ENCODE data around the gene C1orf216.

The C1orf216 gene, protein sequence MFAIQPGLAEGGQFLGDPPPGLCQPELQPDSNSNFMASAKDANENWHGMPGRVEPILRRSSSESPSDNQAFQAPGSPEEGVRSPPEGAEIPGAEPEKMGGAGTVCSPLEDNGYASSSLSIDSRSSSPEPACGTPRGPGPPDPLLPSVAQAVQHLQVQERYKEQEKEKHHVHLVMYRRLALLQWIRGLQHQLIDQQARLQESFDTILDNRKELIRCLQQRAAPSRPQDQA

GRCh38 chr1:35718492-35719336 is at the start of gene C1orf216:
Gene C1orf216, minus strand, starts transcription at chr1:35718884. Its CDS starts 2,563 bp downstream, at chr1:35716321.
- H3K27me3 ChIP-seq (ENCODE audit: control insufficient read depth, insufficient read depth, low read length): no peaks in the 10 kb centered on the region
- peak within 1 kb of the TSS; percentile 79 for H3K9ac ChIP-seq (ENCODE audit: low read length)
- no peaks in the 10 kb centered on the region for H3K9me3 ChIP-seq (ENCODE audit: control insufficient read depth, low read depth, low read length)
- peak within 1 kb of the TSS; percentile 83 for H3K4me3 ChIP-seq (ENCODE audit: low read length)
- peaks cover 4% of the 10 kb centered on the region for H3K4me1 ChIP-seq (ENCODE audit: control insufficient read depth, low read depth, low read length)
- no peak within 1 kb of the TSS for H3K27ac ChIP-seq (ENCODE audit: low read length)
- no peaks in the 10 kb centered on the region for H3K36me3 ChIP-seq (ENCODE audit: control insufficient read depth, low read depth, low read length)

DNA sequence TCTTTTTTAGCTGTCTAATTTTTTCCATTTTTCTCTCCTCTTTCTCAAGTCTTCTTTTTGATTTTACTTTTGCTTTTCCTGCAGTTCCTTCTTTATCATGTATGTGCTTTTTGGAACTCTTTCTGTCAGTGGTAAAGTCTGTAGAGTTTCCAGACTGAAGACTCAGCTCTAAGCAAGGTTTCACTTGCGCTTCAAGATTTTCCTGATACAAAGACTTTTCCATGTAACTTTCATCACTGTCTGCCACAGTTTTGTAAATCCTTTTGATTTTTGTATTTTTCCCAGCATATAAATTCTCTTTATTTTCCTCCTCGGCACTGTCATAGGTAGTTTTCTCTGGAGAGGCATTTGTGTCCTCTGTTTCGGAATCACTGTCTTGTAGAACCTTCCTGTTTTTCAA is 45.6 kb upstream of the C1orf216 start:
- Histone ChIP-seq H3K36me3 (ENCODE audit: control insufficient read depth, low read depth, low read length) (peaks cover 50% of the 10 kb centered on the region), H3K27ac (ENCODE audit: low read length) (no peak overlapping the region), H3K4me3 (ENCODE audit: low read length) (no peak overlapping the region), H3K27me3 (ENCODE audit: control insufficient read depth, insufficient read depth, low read length) (no peaks in the 10 kb centered on the region), H3K4me1 (ENCODE audit: control insufficient read depth, low read depth, low read length) (no peaks in the 10 kb centered on the region), H3K9me3 (ENCODE audit: control insufficient read depth, low read depth, low read length) (no peaks in the 10 kb centered on the region), H3K9ac (ENCODE audit: low read length) (no peak overlapping the region)

DNA sequence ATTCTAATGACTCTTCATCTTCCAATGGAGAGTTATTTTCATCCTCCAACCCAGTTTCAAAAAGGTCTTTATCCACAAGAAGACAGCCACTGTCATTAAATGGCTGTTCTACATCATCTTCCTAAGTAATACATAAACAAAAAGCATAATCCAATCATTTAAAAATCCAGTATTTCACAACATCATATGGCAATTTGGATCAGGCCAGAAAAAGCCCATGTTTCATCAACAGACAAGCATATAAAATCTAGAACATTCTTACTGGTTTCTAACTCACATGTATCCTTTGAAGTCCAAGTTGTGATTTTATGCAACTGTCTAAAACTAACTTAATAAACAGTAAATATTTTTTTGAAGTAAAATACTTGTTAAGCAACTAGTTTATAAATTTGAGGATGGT is 44.5 kb upstream of the C1orf216 start:
- Histone ChIP-seq H3K36me3 (ENCODE audit: control insufficient read depth, low read depth, low read length) (peaks cover 59% of the 10 kb centered on the region), H3K4me1 (ENCODE audit: control insufficient read depth, low read depth, low read length) (no peaks in the 10 kb centered on the region), H3K4me3 (ENCODE audit: low read length) (no peak overlapping the region), H3K9me3 (ENCODE audit: control insufficient read depth, low read depth, low read length) (no peaks in the 10 kb centered on the region), H3K27me3 (ENCODE audit: control insufficient read depth, insufficient read depth, low read length) (no peaks in the 10 kb centered on the region), H3K27ac (ENCODE audit: low read length) (no peak overlapping the region), H3K9ac (ENCODE audit: low read length) (no peak overlapping the region)

DNA sequence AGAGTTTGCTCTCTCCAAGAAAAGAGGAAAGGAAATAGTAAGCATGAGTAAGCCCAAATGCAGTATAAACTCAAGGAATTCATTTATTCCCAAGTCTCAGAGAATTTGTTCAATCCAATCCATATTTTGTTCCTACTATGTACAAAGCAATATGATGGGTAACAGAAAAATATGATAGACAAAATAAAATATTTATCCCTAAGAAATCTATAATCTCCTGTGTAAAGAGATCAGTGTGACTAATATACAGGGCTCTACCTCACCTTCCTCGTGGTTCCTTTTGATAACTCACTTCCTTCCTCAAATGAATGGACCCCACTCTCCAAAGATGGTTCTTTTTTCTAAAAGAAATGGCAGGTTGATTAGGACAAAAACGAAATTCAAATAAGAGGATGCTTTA is 43.5 kb upstream of the C1orf216 start:
- H3K27ac ChIP-seq (ENCODE audit: low read length): no peak overlapping the region
- no peak overlapping the region for H3K9ac ChIP-seq (ENCODE audit: low read length)
- H3K4me3 ChIP-seq (ENCODE audit: low read length): no peak overlapping the region
- peaks cover 60% of the 10 kb centered on the region for H3K36me3 ChIP-seq (ENCODE audit: control insufficient read depth, low read depth, low read length)
- H3K9me3 ChIP-seq (ENCODE audit: control insufficient read depth, low read depth, low read length): no peaks in the 10 kb centered on the region
- H3K27me3 ChIP-seq (ENCODE audit: control insufficient read depth, insufficient read depth, low read length): no peaks in the 10 kb centered on the region
- H3K4me1 ChIP-seq (ENCODE audit: control insufficient read depth, low read depth, low read length): no peaks in the 10 kb centered on the region

DNA sequence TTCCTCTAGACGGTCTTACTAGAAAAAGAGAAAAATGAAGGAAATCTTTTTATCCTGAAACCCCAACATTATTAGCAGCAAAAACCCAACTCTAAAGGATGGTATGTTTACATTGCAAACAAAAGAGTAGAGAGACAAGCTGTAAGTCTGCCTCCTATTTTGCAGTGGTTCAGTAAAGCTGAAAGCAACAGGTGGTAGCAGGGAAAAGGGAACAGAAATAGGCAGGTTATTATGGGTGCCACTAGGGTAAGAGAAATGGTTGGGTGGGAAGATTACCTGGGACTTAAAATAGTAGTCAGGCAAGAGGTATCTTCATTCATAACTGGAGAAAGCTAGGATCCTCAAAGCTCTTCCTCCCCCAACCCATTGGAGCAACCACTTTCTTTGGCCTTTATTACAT is 37.4 kb upstream of the C1orf216 start:
- no peaks in the 10 kb centered on the region for H3K4me1 ChIP-seq (ENCODE audit: control insufficient read depth, low read depth, low read length)
- H3K9me3 ChIP-seq (ENCODE audit: control insufficient read depth, low read depth, low read length): no peaks in the 10 kb centered on the region
- H3K4me3 ChIP-seq (ENCODE audit: low read length): no peak overlapping the region
- no peaks in the 10 kb centered on the region for H3K27me3 ChIP-seq (ENCODE audit: control insufficient read depth, insufficient read depth, low read length)
- H3K27ac ChIP-seq (ENCODE audit: low read length): no peak overlapping the region
- peaks cover 57% of the 10 kb centered on the region for H3K36me3 ChIP-seq (ENCODE audit: control insufficient read depth, low read depth, low read length)
- no peak overlapping the region for H3K9ac ChIP-seq (ENCODE audit: low read length)

- no peaks in the 10 kb centered on the region for H3K27me3 ChIP-seq (ENCODE audit: control insufficient read depth, insufficient read depth, low read length)
- H3K4me3 ChIP-seq (ENCODE audit: low read length): no peak overlapping the region
- H3K4me1 ChIP-seq (ENCODE audit: control insufficient read depth, low read depth, low read length): no peaks in the 10 kb centered on the region
- peaks cover 50% of the 10 kb centered on the region for H3K36me3 ChIP-seq (ENCODE audit: control insufficient read depth, low read depth, low read length)
- no peak overlapping the region for H3K27ac ChIP-seq (ENCODE audit: low read length)
- H3K9ac ChIP-seq (ENCODE audit: low read length): no peak overlapping the region
- H3K9me3 ChIP-seq (ENCODE audit: control insufficient read depth, low read depth, low read length): no peaks in the 10 kb centered on the region
Measured at GRCh38 chr1:35753626-35754260, 35.1 kb upstream of the C1orf216 start.

- Histone ChIP-seq H3K4me1 (ENCODE audit: control insufficient read depth, low read depth, low read length) (no peaks in the 10 kb centered on the region), H3K27ac (ENCODE audit: low read length) (no peak overlapping the region), H3K27me3 (ENCODE audit: control insufficient read depth, insufficient read depth, low read length) (no peaks in the 10 kb centered on the region), H3K36me3 (ENCODE audit: control insufficient read depth, low read depth, low read length) (peaks cover 83% of the 10 kb centered on the region), H3K9me3 (ENCODE audit: control insufficient read depth, low read depth, low read length) (no peaks in the 10 kb centered on the region), H3K9ac (ENCODE audit: low read length) (no peak overlapping the region), H3K4me3 (ENCODE audit: low read length) (no peak overlapping the region)
Measured at GRCh38 chr1:35748326-35748725, 29.6 kb upstream of the C1orf216 start.

- H3K4me3 ChIP-seq (ENCODE audit: low read length): no peak overlapping the region
- no peak overlapping the region for H3K27ac ChIP-seq (ENCODE audit: low read length)
- H3K36me3 ChIP-seq (ENCODE audit: control insufficient read depth, low read depth, low read length): peaks cover 79% of the 10 kb centered on the region
- H3K27me3 ChIP-seq (ENCODE audit: control insufficient read depth, insufficient read depth, low read length): no peaks in the 10 kb centered on the region
- no peak overlapping the region for H3K9ac ChIP-seq (ENCODE audit: low read length)
- H3K4me1 ChIP-seq (ENCODE audit: control insufficient read depth, low read depth, low read length): no peaks in the 10 kb centered on the region
- no peaks in the 10 kb centered on the region for H3K9me3 ChIP-seq (ENCODE audit: control insufficient read depth, low read depth, low read length)
Measured at GRCh38 chr1:35745124-35745730, 26.5 kb upstream of the C1orf216 start.

DNA sequence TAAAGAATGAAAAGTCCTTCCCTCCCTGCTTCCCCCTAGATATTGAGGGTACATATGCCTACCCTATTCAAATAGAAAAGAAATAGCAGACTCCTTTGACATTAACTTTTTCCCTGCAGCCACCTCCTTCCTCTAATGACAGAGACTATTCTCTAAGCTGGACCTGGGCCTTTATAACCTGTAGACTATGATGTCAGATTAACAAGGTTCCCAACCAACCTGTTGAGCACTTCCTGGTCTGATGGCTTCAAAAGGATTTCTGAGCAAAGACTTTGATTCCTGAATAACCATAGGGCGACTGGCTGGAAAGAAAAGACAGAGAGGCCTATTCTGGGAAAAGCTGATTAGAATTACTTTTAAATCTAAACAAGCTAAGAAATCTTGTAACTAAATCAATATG is 18.4 kb upstream of the C1orf216 start:
- H3K9me3 ChIP-seq (ENCODE audit: control insufficient read depth, low read depth, low read length): no peaks in the 10 kb centered on the region
- H3K27me3 ChIP-seq (ENCODE audit: control insufficient read depth, insufficient read depth, low read length): no peaks in the 10 kb centered on the region
- H3K27ac ChIP-seq (ENCODE audit: low read length): no peak overlapping the region
- no peak overlapping the region for H3K9ac ChIP-seq (ENCODE audit: low read length)
- H3K4me1 ChIP-seq (ENCODE audit: control insufficient read depth, low read depth, low read length): no peaks in the 10 kb centered on the region
- peaks cover 73% of the 10 kb centered on the region for H3K36me3 ChIP-seq (ENCODE audit: control insufficient read depth, low read depth, low read length)
- no peak overlapping the region for H3K4me3 ChIP-seq (ENCODE audit: low read length)

GRCh38 chr1:35727434-35728040 is 8.9 kb upstream of the C1orf216 start:
- no peaks in the 10 kb centered on the region for H3K9me3 ChIP-seq (ENCODE audit: control insufficient read depth, low read depth, low read length)
- peaks cover 12% of the 10 kb centered on the region for H3K36me3 ChIP-seq (ENCODE audit: control insufficient read depth, low read depth, low read length)
- no peak overlapping the region for H3K4me3 ChIP-seq (ENCODE audit: low read length)
- no peak overlapping the region for H3K9ac ChIP-seq (ENCODE audit: low read length)
- H3K4me1 ChIP-seq (ENCODE audit: control insufficient read depth, low read depth, low read length): peaks cover 10% of the 10 kb centered on the region
- no peak overlapping the region for H3K27ac ChIP-seq (ENCODE audit: low read length)
- no peaks in the 10 kb centered on the region for H3K27me3 ChIP-seq (ENCODE audit: control insufficient read depth, insufficient read depth, low read length)
